ENCODE measurements around the gene SSNA1. TPM values are rescaled to one million over a fixed set of nuclear protein-coding genes. Genes with fewer than 3 reads are reported as not detected.

SSNA1 gene
- total RNA-seq, 4 donors from 2014 or later = 79.2 to 112 (median 93.1) TPM

- no peak overlapping the region for H3K4me3 ChIP-seq (ENCODE audit: low read depth, poor library complexity, severe bottlenecking)
- WGBS, 2 donors = 77 to 81% methylated on average over 6 to 8 of the region's 14 CpGs
Observed at GRCh38 chr9:137221095-137221505, 32.6 kb downstream of the SSNA1 start.

GRCh38 chr9:137221506-137222111 is 33.1 kb downstream of the SSNA1 start:
- 21 to 27% methylated on average over 9 to 28 of the region's 61 CpGs for WGBS, 2 donors
- DNase-seq (ENCODE audit: low spot score in 2 of 2) = no peak
- intact Hi-C loops (cut with DNase I; ENCODE audit: low total_unique reads) = no loop called here
- no peak overlapping the region for H3K4me3 ChIP-seq (ENCODE audit: low read depth, poor library complexity, severe bottlenecking)
- TF ChIP-seq CTCF (IDR thresholded peaks at IDR 0.05) (no peak), POLR2A (IDR thresholded peaks at IDR 0.05) (no peak)

More at GRCh38 chr9:137221095-137221505, 32.6 kb downstream of the SSNA1 start:
- no peak for DNase-seq (ENCODE audit: low spot score in 2 of 2)
- no peak for TF ChIP-seq CTCF (IDR thresholded peaks at IDR 0.05)
- no peak for TF ChIP-seq POLR2A (IDR thresholded peaks at IDR 0.05)
- intact Hi-C loops (cut with DNase I; ENCODE audit: low total_unique reads) = no loop called here

GRCh38 chr9:137222190-137223077 is 34.0 kb downstream of the SSNA1 start, which contains the start of gene RNF208:
Gene RNF208, minus strand, starts transcription at chr9:137222240. Its CDS starts 1,028 bp downstream, at chr9:137221212.
- intact Hi-C loops (cut with DNase I; ENCODE audit: low total_unique reads) = no loop called here
- peak within 1 kb of the TSS; percentile 27 for H3K4me3 ChIP-seq (ENCODE audit: low read depth, poor library complexity, severe bottlenecking)
- no peak for DNase-seq (ENCODE audit: low spot score in 2 of 2)
- WGBS, 2 donors = 5 to 10% methylated on average over 12 to 29 of the region's 88 CpGs
- TF ChIP-seq CTCF (IDR thresholded peaks at IDR 0.05) (no peak), POLR2A (IDR thresholded peaks at IDR 0.05) (no peak)

GRCh38 chr9:137223078-137223970 is 34.8 kb downstream of the SSNA1 start:
- peak overlapping the region; percentile 48 for H3K4me3 ChIP-seq (ENCODE audit: low read depth, poor library complexity, severe bottlenecking)
- WGBS, 2 donors = 1% methylated on average over 31 to 44 of the region's 63 CpGs
- intact Hi-C loops (cut with DNase I; ENCODE audit: low total_unique reads) = no loop called here
- no peak for TF ChIP-seq CTCF (IDR thresholded peaks at IDR 0.05)
- TF ChIP-seq POLR2A (IDR thresholded peaks at IDR 0.05) = no peak
- peak; percentile 97 to 99 for DNase-seq (ENCODE audit: low spot score in 2 of 2)

All from lower leg skin (tissue), 4 donors.